Measurements from ENCODE around the gene TRIM59. TPM values are rescaled to one million over a fixed set of nuclear protein-coding genes. Genes with fewer than 3 reads are reported as not detected.

Gene TRIM59
- total RNA-seq, 8 experiments from 2014 or later, result 3.3 to 41.5 (median 11.2) TPM

DNA sequence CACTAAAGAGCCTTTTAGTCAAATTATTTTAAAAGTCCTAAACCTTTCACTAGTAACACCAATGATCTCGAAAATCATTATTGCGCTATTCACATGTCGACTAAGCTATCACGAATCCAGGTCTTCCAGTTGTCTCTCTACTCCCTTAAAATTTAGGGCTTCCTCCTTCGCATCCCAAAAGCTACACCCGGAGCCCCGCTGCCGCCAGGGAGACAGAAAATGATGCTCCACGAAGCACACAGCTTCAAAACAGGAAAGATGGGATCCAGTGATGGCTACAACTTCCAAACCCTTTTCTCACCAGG is 50.8 kb downstream of the TRIM59 start:
- peak in 5 of 8 experiments; percentile 5 to 23 (median 11) for ATAC-seq (replicated peaks in 6 of 8)
- WGBS, 10 experiments, result 0% methylated on average over 1 to 9 of the region's 9 CpGs; no CpG with 5 or more reads in 4 of the 10 experiments
- in situ Hi-C loops (cut with MboI; ENCODE audit: low pct_unique_long_range_greater_than_20kb in 2 of 9, low sequenced_read_pairs in 9 of 9, unreplicated experiment in 9 of 9), result no loop called here
- H3K27ac ChIP-seq, result peak overlapping the region; percentile 59 to 80
- H3K4me3 ChIP-seq, result peak overlapping the region; percentile 46 to 86 (median 61)
- H3K4me1 ChIP-seq (replicated peaks in 1 of 2), result peaks cover under 1 to 8% of the 10 kb centered on the region in 2 donors

DNA sequence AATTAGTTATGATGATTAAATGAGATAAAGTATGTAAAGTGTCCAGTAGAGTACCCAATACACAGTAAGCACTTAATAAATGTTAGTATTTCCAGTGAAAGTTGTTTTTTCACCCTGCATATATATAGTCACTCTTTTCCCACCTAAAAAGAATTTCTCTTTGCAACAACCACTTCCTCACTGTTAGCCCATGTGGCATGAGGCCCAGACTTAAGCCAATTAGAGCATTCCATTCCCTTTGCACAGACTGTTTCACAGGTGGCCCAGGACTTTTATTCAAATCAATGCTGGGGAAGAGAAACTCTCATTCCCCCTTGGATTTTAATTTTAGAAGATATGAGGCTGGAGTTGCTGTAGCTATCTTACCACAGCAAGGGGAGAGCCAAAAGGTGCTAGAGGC is 54.3 kb downstream of the TRIM59 start:
- no peak for ATAC-seq (replicated peaks in 6 of 8)
- Histone ChIP-seq H3K4me3 (no peak overlapping the region), H3K27ac (no peak overlapping the region), H3K4me1 (replicated peaks in 1 of 2) (peaks cover 0 to 5% of the 10 kb centered on the region in 2 donors)
- in situ Hi-C loops (cut with MboI; ENCODE audit: low pct_unique_long_range_greater_than_20kb in 2 of 9, low sequenced_read_pairs in 9 of 9, unreplicated experiment in 9 of 9), result no loop called here

DNA sequence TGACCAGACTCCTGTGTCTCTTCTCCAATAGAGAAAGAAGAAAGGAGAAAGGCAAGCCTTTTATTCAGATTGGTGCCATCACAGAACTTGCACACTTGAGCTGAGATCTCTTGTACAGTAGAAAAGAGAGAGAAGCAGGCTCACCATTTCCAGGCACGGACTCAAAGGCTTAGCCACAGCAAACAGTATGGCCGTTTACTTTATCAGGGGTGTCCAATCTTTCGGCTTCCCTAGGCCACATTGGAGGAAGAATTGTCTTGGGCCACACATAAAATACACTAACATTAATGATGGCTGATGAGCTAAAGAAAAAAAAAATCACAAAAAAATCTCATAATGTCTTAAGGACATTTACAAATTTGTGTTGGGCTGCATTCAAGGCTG is 55.6 kb downstream of the TRIM59 start:
- H3K4me3 ChIP-seq, result no peak overlapping the region
- 100% methylated on average over 1 to 3 of the region's 3 CpGs; no CpG with 5 or more reads in 3 of the 10 experiments for WGBS, 10 experiments
- no peak for ATAC-seq (replicated peaks in 6 of 8)
- in situ Hi-C loops (cut with MboI; ENCODE audit: low pct_unique_long_range_greater_than_20kb in 2 of 9, low sequenced_read_pairs in 9 of 9, unreplicated experiment in 9 of 9), result no loop called here
- peaks cover 0 to 5% of the 10 kb centered on the region in 2 donors for H3K4me1 ChIP-seq (replicated peaks in 1 of 2)
- no peak overlapping the region for H3K27ac ChIP-seq

DNA sequence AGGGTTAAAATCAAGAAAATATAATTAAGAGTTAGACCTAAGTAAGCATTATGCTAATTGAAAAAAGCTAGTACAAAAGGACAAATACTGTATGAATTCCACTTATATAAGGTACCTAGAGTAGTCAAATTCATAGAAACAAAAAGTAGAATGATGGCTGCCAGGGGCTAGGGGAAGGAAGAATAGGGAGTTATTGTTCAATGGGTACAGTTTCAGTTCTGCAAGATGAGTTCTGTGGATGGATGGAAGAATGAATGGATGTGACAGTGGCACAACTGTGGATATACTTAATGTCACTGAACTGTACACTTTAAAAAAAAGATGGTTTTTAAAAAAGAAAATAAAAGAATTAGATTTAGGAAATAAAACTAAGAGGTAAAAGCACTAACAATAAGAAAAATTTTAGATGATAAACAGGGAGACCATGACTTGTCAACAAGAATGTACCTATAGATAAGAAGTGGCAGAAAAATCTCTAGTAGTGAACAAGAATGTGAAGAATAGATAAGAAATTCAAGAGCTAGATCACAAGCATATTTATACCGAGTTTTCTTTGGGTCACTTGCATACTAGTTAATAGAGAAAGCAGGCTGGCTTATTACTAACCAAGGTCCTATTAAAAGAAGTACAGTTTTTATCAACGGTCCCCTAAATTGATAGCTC is 56.1 kb downstream of the TRIM59 start:
- 60 to 100% (median 91%) methylated on average over 1 to 2 of the region's 2 CpGs for WGBS, 10 experiments
- Histone ChIP-seq H3K4me3 (no peak overlapping the region), H3K4me1 (replicated peaks in 1 of 2) (peaks cover 0 to 5% of the 10 kb centered on the region in 2 donors), H3K27ac (no peak overlapping the region)
- no peak for ATAC-seq (replicated peaks in 6 of 8)
- in situ Hi-C loops (cut with MboI; ENCODE audit: low pct_unique_long_range_greater_than_20kb in 2 of 9, low sequenced_read_pairs in 9 of 9, unreplicated experiment in 9 of 9), result no loop called here

DNA sequence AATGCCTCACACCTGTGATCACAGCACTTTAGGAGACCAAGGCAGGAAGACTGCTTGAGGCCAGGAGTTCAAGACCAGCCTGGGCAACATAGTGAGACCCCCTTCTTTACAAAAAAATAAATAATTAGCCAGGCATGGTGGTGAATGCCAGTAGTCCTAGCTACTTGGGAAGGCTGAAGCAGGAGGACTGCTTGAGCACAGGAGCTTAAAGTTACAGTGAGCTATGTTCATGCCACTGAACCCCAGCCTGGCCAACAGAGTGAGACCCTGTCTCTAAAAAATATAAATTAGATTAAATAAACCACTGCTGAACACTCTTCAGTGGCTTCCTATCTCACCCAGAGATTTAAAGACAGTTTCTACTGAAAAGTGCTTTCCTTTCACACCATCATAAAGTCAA is 56.8 kb downstream of the TRIM59 start:
- no peak for ATAC-seq (replicated peaks in 6 of 8)
- in situ Hi-C loops (cut with MboI; ENCODE audit: low pct_unique_long_range_greater_than_20kb in 2 of 9, low sequenced_read_pairs in 9 of 9, unreplicated experiment in 9 of 9), result no loop called here

DNA sequence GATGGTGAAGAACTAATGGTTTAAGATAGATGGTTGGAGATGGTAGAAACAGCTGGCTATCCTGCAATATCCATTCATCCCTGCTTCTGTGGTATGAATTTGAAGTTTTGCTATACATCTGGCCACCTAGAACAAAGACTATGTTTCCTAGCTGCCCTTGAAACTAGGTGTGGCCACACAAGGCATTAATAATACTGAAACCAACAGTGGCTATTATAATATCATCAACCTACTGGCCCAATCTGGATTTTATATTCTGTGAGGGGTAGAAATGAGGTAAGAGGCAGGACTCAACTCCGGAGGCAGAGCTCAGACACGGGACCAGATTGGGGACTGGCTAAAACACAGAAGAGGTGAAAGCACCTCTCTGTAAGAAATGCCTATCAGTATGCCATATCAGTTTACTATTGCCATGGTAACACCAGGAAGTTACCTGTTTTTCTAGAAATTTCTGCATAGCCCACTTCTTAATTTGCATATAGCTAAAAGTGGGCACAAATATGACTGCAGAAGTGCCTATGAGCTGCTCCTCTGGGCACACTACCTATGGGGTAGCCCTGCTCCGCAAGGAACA is 58.9 kb downstream of the TRIM59 start:
- no peak overlapping the region for H3K4me3 ChIP-seq
- peak in 2 of 8 experiments; percentile 19 to 68 for ATAC-seq (replicated peaks in 6 of 8)
- WGBS, 10 experiments, result 20 to 100% (median 94%) methylated on average over 1 to 3 of the region's 3 CpGs; no CpG with 5 or more reads in 4 of the 10 experiments
- H3K4me1 ChIP-seq (replicated peaks in 1 of 2), result no peaks in the 10 kb centered on the region
- in situ Hi-C loops (cut with MboI; ENCODE audit: low pct_unique_long_range_greater_than_20kb in 2 of 9, low sequenced_read_pairs in 9 of 9, unreplicated experiment in 9 of 9), result no loop called here
- H3K27ac ChIP-seq, result no peak overlapping the region

More for the DNA sequence above, 56.8 kb downstream of the TRIM59 start:
- Histone ChIP-seq H3K27ac (no peak overlapping the region), H3K4me3 (no peak overlapping the region), H3K4me1 (replicated peaks in 1 of 2) (no peaks in the 10 kb centered on the region)

Other genes starting within 250 kb of the TRIM59 start
- gene C3orf80, start 224.4 kb downstream of the TRIM59 start, total RNA-seq, result 1 to 10 TPM in 4 of 8 experiments, under 1 TPM in 3, not detected in 1; 0.20 to 3.9 (median 1.1) TPM
- 10 to 100 TPM; 22.4 to 50.2 (median 38.7) TPM for gene IFT80, start 50.6 kb downstream of the TRIM59 start, total RNA-seq
- gene SMC4, start 50.1 kb downstream of the TRIM59 start, total RNA-seq, result 100 to 1,000 TPM in 2 of 8 experiments, 10 to 100 TPM in 3, 1 to 10 TPM in 3; 6.8 to 106 (median 11.2) TPM
- gene KPNA4, start 115.8 kb upstream of the TRIM59 start, total RNA-seq, result 10 to 100 TPM; 18.4 to 40.8 (median 27.3) TPM
- gene ARL14, start 227.4 kb upstream of the TRIM59 start, total RNA-seq, result under 1 TPM in 4 of 8 experiments, not detected in 4; 0.21 to 0.38 (median 0.33) TPM

All from motor neuron (in vitro differentiated cells).